ENCODE data around the gene ANKRD34C.
A peak's percentile ranks its signal among the peaks of the same experiment; 100 is the strongest.
"Not testable (repeated sequence)": the region's sequence is repeated elsewhere in the genome, so short reads cannot be mapped to it uniquely, and the experiment has no call there.

The ANKRD34C gene

GRCh38 chr15:79319973-79320372 lies 37.5 kb downstream of the ANKRD34C start:
- Histone ChIP-seq H3K36me3 (ENCODE audit: control insufficient read depth in 4 of 4, insufficient read depth in 4 of 4, low read length in 3 of 4) (peaks cover 25 to 87% (median 59%) of the 10 kb centered on the region in 4 experiments), H3K4me1 (ENCODE audit: control extremely low read depth in 1 of 4, control insufficient read depth in 4 of 4, insufficient read depth in 4 of 4, low read length in 3 of 4) (peaks cover 9 to 29% (median 20%) of the 10 kb centered on the region in 4 experiments)
- 90% methylated on average over 7 of the region's 9 CpGs for WGBS (ENCODE audit: insufficient coverage)
- CTCF ChIA-PET: interaction anchor here (1.1 kb wide), 1 partner anchor 19 kb away, joined by 3 read pairs; no protein-coding TSS in a partner anchor
- H3K9me3 ChIP-seq (ENCODE audit: control extremely low read depth in 1 of 5, control insufficient read depth in 4 of 5, insufficient read depth in 2 of 5, low read depth in 1 of 5, low read length in 4 of 5); H3K27ac ChIP-seq (ENCODE audit: insufficient read depth in 1 of 2, low read depth in 1 of 2, low read length in 2 of 2, poor library complexity in 1 of 2, severe bottlenecking in 2 of 2); DNase-seq; POLR2A ChIA-PET; H3K27me3 ChIP-seq (replicated peaks in 2 of 5; ENCODE audit: control insufficient read depth in 4 of 5, insufficient read depth in 5 of 5, low read length in 4 of 5); H3K4me3 ChIP-seq (ENCODE audit: control insufficient read depth in 1 of 7, extremely low read depth in 1 of 7, insufficient read depth in 4 of 7, low read depth in 2 of 7, low read length in 6 of 7): not testable (repeated sequence)

- Histone ChIP-seq H3K36me3 (ENCODE audit: control insufficient read depth in 4 of 4, insufficient read depth in 4 of 4, low read length in 3 of 4) (peaks cover 23 to 77% (median 49%) of the 10 kb centered on the region in 4 experiments), H3K27me3 (replicated peaks in 2 of 5; ENCODE audit: control insufficient read depth in 4 of 5, insufficient read depth in 5 of 5, low read length in 4 of 5) (no peaks in the 10 kb centered on the region), H3K4me3 (ENCODE audit: control insufficient read depth in 1 of 7, extremely low read depth in 1 of 7, insufficient read depth in 4 of 7, low read depth in 2 of 7, low read length in 6 of 7) (no peak overlapping the region), H3K9me3 (ENCODE audit: control extremely low read depth in 1 of 5, control insufficient read depth in 4 of 5, insufficient read depth in 2 of 5, low read depth in 1 of 5, low read length in 4 of 5) (peaks cover 0 to 10% (median 2%) of the 10 kb centered on the region in 5 experiments), H3K4me1 (ENCODE audit: control extremely low read depth in 1 of 4, control insufficient read depth in 4 of 4, insufficient read depth in 4 of 4, low read length in 3 of 4) (peaks cover 9 to 30% (median 20%) of the 10 kb centered on the region in 4 experiments), H3K27ac (ENCODE audit: insufficient read depth in 1 of 2, low read depth in 1 of 2, low read length in 2 of 2, poor library complexity in 1 of 2, severe bottlenecking in 2 of 2) (peak overlapping the region in 1 of 2 experiments; percentile 72)
- ChIA-PET POLR2A (no interaction called here), CTCF (interaction anchor here (1.0 kb wide), 1 partner anchor 8 kb away, joined by 3 read pairs; no protein-coding TSS in a partner anchor)
- 93% methylated on average over 14 of the region's 14 CpGs for WGBS (ENCODE audit: insufficient coverage)
- peak in 1 of 3 donors; percentile 2 for DNase-seq
Observed at GRCh38 chr15:79321876-79322275, 39.4 kb downstream of the ANKRD34C start.

- no peak overlapping the region for H3K4me3 ChIP-seq (ENCODE audit: control insufficient read depth in 1 of 7, extremely low read depth in 1 of 7, insufficient read depth in 4 of 7, low read depth in 2 of 7, low read length in 6 of 7)
- CTCF ChIA-PET: interaction anchor here (1.0 kb wide), 1 partner anchor 8 kb away, joined by 3 read pairs; no protein-coding TSS in a partner anchor
- H3K4me1 ChIP-seq (ENCODE audit: control extremely low read depth in 1 of 4, control insufficient read depth in 4 of 4, insufficient read depth in 4 of 4, low read length in 3 of 4): peaks cover 9 to 30% (median 20%) of the 10 kb centered on the region in 4 experiments
- peaks cover 23 to 73% (median 48%) of the 10 kb centered on the region in 4 experiments for H3K36me3 ChIP-seq (ENCODE audit: control insufficient read depth in 4 of 4, insufficient read depth in 4 of 4, low read length in 3 of 4)
- WGBS (ENCODE audit: insufficient coverage): 100% methylated on average over 2 of the region's 3 CpGs
- POLR2A ChIA-PET: no interaction called here
- no peaks in the 10 kb centered on the region for H3K27me3 ChIP-seq (replicated peaks in 2 of 5; ENCODE audit: control insufficient read depth in 4 of 5, insufficient read depth in 5 of 5, low read length in 4 of 5)
- DNase-seq: no peak
- peak overlapping the region in 1 of 2 experiments; percentile 72 for H3K27ac ChIP-seq (ENCODE audit: insufficient read depth in 1 of 2, low read depth in 1 of 2, low read length in 2 of 2, poor library complexity in 1 of 2, severe bottlenecking in 2 of 2)
- peaks cover 0 to 10% (median 2%) of the 10 kb centered on the region in 5 experiments for H3K9me3 ChIP-seq (ENCODE audit: control extremely low read depth in 1 of 5, control insufficient read depth in 4 of 5, insufficient read depth in 2 of 5, low read depth in 1 of 5, low read length in 4 of 5)
Observed at GRCh38 chr15:79322306-79322705, 39.8 kb downstream of the ANKRD34C start.

GRCh38 chr15:79322945-79323344 lies 40.4 kb downstream of the ANKRD34C start:
- ChIA-PET CTCF (interaction anchor here (1.0 to 1.7 kb wide), 3 partner anchors 9 to 16 kb away, joined by 3 to 4 read pairs (median 3); no protein-coding TSS in a partner anchor), POLR2A (no interaction called here)
- H3K36me3 ChIP-seq (ENCODE audit: control insufficient read depth in 4 of 4, insufficient read depth in 4 of 4, low read length in 3 of 4): peaks cover 21 to 66% (median 42%) of the 10 kb centered on the region in 4 experiments
- no peaks in the 10 kb centered on the region for H3K27me3 ChIP-seq (replicated peaks in 2 of 5; ENCODE audit: control insufficient read depth in 4 of 5, insufficient read depth in 5 of 5, low read length in 4 of 5)
- H3K9me3 ChIP-seq (ENCODE audit: control extremely low read depth in 1 of 5, control insufficient read depth in 4 of 5, insufficient read depth in 2 of 5, low read depth in 1 of 5, low read length in 4 of 5): peaks cover 0 to 10% (median 2%) of the 10 kb centered on the region in 5 experiments
- peak overlapping the region; percentile 17 to 53 for H3K27ac ChIP-seq (ENCODE audit: insufficient read depth in 1 of 2, low read depth in 1 of 2, low read length in 2 of 2, poor library complexity in 1 of 2, severe bottlenecking in 2 of 2)
- DNase-seq: peak; percentile 90 to 95 (median 90)
- H3K4me1 ChIP-seq (ENCODE audit: control extremely low read depth in 1 of 4, control insufficient read depth in 4 of 4, insufficient read depth in 4 of 4, low read length in 3 of 4): peaks cover 9 to 30% (median 20%) of the 10 kb centered on the region in 4 experiments
- WGBS (ENCODE audit: insufficient coverage): 0% methylated on average over 4 of the region's 6 CpGs
- H3K4me3 ChIP-seq (ENCODE audit: control insufficient read depth in 1 of 7, extremely low read depth in 1 of 7, insufficient read depth in 4 of 7, low read depth in 2 of 7, low read length in 6 of 7): peak overlapping the region in 1 of 7 experiments; percentile 43

GRCh38 chr15:79329171-79329611 lies 46.7 kb downstream of the ANKRD34C start:
- Histone ChIP-seq H3K27me3 (replicated peaks in 2 of 5; ENCODE audit: control insufficient read depth in 4 of 5, insufficient read depth in 5 of 5, low read length in 4 of 5) (no peaks in the 10 kb centered on the region), H3K36me3 (ENCODE audit: control insufficient read depth in 4 of 4, insufficient read depth in 4 of 4, low read length in 3 of 4) (peaks cover 2 to 20% (median 12%) of the 10 kb centered on the region in 4 experiments), H3K9me3 (ENCODE audit: control extremely low read depth in 1 of 5, control insufficient read depth in 4 of 5, insufficient read depth in 2 of 5, low read depth in 1 of 5, low read length in 4 of 5) (no peaks in the 10 kb centered on the region), H3K27ac (ENCODE audit: insufficient read depth in 1 of 2, low read depth in 1 of 2, low read length in 2 of 2, poor library complexity in 1 of 2, severe bottlenecking in 2 of 2) (no peak overlapping the region), H3K4me3 (ENCODE audit: control insufficient read depth in 1 of 7, extremely low read depth in 1 of 7, insufficient read depth in 4 of 7, low read depth in 2 of 7, low read length in 6 of 7) (no peak overlapping the region), H3K4me1 (ENCODE audit: control extremely low read depth in 1 of 4, control insufficient read depth in 4 of 4, insufficient read depth in 4 of 4, low read length in 3 of 4) (peaks cover 3 to 20% (median 13%) of the 10 kb centered on the region in 4 experiments)
- WGBS (ENCODE audit: insufficient coverage): 30% methylated on average over 2 of the region's 2 CpGs
- ChIA-PET CTCF (interaction anchor here (0.7 to 2.4 kb wide), 2 partner anchors 12 to 26 kb away, joined by 3 to 13 read pairs; no protein-coding TSS in a partner anchor), POLR2A (interaction anchor here (0.6 kb wide), 2 partner anchors 11 to 569 kb away, joined by 3 read pairs; no protein-coding TSS in a partner anchor)
- peak; percentile 15 to 73 (median 51) for DNase-seq
